Muscle of back (tissue), 13 donors: Measurements from ENCODE around the gene MMP27. TPM values are rescaled to one million over a fixed set of nuclear protein-coding genes. Genes with fewer than 3 reads are reported as not detected.
A peak's percentile ranks its signal among the peaks of the same experiment; 100 is the strongest.
"Not testable (repeated sequence)": the region's sequence is repeated elsewhere in the genome, so short reads cannot be mapped to it uniquely, and the experiment has no call there.

Experiments used
- DNase-seq, 3 donors: peaks; one replicate each; pipeline versions ENCODE4 v3.0.0 to v3.0.0-alpha.2; 2013
- long read RNA-seq, 9 donors: transcript quantifications; one replicate each; lab custom pipeline, GENCODE V29; 2026
- polyA plus RNA-seq, 10 donors: library from polyadenylated mRNA; unstranded; fragments of 120-200 nt; gene quantifications; one replicate each; pipeline ENCODE4 v1.2.1, GENCODE V29; 2013; ENCODE audit not compliant: insufficient read length in 10 of 10

Gene MMP27, protein sequence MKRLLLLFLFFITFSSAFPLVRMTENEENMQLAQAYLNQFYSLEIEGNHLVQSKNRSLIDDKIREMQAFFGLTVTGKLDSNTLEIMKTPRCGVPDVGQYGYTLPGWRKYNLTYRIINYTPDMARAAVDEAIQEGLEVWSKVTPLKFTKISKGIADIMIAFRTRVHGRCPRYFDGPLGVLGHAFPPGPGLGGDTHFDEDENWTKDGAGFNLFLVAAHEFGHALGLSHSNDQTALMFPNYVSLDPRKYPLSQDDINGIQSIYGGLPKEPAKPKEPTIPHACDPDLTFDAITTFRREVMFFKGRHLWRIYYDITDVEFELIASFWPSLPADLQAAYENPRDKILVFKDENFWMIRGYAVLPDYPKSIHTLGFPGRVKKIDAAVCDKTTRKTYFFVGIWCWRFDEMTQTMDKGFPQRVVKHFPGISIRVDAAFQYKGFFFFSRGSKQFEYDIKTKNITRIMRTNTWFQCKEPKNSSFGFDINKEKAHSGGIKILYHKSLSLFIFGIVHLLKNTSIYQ
- 1 to 10 TPM in 1 of 10 donors, under 1 TPM in 4, not detected in 5; 0.11 to 1.2 (median 0.24) TPM for polyA plus RNA-seq
- long read RNA-seq, donor 1, result 0 reads
- long read RNA-seq, donor 2, result 0 reads
- long read RNA-seq, donor 3, result 0 reads
- long read RNA-seq, donor 4, result 0 reads
- long read RNA-seq, donor 5, result 0 reads
- long read RNA-seq, donor 6, result 0 reads
- long read RNA-seq, donor 7, result 0 reads
- long read RNA-seq, donor 8, result 0 reads
- long read RNA-seq, donor 9, result 0 reads

GRCh38 chr11:102705626-102706025 lies at the start of gene MMP27:
MMP27 (minus strand) TSS chr11:102705769; CDS start chr11:102705714, 55 bp downstream.
- DNase-seq, result no peak

DNA sequence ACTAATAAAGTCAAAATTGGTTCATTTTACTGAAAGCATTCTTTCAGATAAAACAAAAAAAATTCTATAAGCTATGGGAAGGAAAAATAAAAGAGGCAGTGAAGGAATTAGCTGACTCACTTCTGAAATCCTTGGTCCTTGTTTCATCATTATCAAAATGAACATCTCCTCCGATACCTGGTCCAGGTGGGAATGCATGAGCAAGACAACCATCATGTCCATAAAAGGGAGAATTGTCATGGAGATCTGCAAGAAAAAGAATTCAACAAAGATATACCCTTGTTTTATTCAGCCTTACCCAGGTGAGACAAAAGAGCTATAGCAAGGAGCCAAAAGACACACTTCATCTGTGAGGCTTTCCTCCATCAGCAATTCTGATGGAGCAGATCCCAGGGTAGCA lies 47.7 kb upstream of the MMP27 start:
- no peak for DNase-seq

GRCh38 chr11:102751673-102752072 lies 46.1 kb upstream of the MMP27 start:
- no peak for DNase-seq

DNA sequence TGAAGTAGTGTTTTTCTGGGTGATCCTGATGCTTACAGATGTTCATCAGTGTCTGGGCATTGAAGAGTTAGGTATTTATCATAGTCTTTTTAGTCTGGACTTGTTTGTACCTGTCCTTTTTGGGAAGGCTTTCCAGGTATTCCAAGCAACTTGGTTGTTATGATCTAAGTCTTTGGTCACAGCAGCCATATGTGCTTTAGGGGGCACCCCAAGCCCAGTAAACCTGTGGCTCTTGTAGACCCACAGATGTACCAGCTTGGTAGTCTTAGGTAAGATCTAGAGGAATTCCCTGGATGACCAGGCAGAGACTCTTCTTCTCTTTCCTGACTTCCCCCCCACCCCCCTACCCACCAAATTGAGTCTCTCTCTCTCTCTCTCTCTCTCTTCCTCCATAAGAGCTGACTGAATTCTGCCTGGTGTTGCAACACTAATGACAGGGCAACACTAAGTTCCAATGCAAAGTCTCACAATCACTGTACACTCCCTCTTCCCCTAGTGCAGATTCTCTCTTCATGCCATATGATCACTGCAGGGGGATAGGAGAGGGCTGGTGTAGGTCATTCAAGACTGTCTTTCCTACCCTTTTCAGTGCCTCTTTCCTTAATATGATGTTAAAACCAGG lies 43.6 kb upstream of the MMP27 start:
- no peak for DNase-seq

GRCh38 chr11:102746746-102747578 lies 41.4 kb upstream of the MMP27 start:
- not testable (repeated sequence) for DNase-seq

GRCh38 chr11:102734650-102735049 lies 29.1 kb upstream of the MMP27 start:
- DNase-seq, result no peak

DNA sequence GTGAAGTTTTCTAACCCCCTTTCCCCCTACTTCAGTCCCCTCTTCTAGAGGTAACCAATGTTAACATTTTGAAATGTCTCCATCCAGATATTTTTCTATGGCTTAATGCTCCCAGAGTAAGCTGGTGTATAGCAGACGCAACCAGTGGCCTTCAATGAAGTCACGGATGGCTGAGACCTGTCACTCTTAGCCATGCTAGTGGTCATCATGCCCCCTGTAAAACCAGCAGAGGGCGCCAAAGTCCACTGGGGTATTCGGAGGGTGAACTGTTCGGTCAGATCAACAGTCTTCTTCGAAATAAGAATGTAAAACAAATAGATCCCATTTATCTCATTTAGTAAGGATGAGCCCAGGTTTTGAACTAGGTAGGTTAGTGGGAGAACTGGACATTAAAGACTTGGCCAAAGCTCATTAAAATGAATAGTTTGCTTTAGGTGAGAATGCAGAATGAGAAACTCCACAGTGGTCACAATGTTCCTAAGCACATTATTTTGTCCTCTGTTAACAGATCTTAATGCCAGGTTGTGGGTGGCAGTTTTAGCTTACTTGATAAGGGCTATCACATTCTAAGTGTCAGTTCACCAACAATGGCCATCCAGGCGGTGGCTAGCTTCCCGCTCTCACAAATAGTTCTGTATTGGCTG lies 27.8 kb upstream of the MMP27 start:
- peak in 1 of 3 donors; percentile 2 for DNase-seq

DNA sequence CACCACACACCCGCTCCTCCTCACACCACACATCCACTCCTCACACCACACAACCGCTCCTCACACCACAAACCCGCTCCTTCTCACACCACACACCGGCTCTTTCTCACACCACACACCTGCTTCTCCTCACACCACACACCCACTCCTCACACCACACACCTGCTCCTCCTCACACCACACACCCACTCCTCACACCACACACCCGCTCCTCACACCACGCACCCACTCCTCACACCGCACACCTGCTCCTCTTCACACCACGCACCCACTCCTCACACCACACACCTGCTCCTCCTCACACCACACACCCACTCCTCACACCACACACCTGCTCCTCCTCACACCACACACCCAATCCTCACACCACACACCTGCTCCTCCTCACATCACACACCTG lies 25.4 kb upstream of the MMP27 start:
- DNase-seq, result peak in 1 of 3 donors; percentile 8

GRCh38 chr11:102729849-102730815 lies 24.6 kb upstream of the MMP27 start:
- DNase-seq, result peak; percentile 27 to 65 (median 33)

- DNase-seq, result peak in 1 of 3 donors; percentile 65
Measured at GRCh38 chr11:102727890-102728289, 22.3 kb upstream of the MMP27 start.

- peak in 1 of 3 donors; percentile 71 for DNase-seq
Measured at GRCh38 chr11:102724904-102725500, 19.4 kb upstream of the MMP27 start, which contains the start of gene MMP8. MMP8 (minus strand) TSS chr11:102724954; CDS start chr11:102724855, 99 bp downstream.

DNA sequence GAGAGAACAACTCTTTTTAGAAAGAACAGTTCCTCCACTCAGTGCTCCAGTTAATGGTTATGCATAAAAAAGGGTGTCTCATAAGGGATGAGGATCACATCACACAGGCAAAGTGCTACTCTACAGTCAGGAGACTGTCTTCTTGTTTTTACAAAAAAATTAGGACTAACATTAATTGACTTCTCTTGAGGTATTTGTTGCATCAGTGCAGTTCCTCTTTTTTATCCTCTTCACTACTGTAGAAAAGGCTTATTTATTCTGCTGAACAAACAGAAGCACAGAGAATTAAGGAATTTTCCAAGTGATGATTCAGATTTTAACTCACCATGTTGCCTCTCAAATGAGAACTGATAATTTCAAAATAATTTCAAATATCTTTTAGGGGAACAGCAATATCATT lies 17.3 kb upstream of the MMP27 start:
- no peak for DNase-seq

GRCh38 chr11:102719620-102720277 lies 14.2 kb upstream of the MMP27 start:
- DNase-seq, result no peak

DNA sequence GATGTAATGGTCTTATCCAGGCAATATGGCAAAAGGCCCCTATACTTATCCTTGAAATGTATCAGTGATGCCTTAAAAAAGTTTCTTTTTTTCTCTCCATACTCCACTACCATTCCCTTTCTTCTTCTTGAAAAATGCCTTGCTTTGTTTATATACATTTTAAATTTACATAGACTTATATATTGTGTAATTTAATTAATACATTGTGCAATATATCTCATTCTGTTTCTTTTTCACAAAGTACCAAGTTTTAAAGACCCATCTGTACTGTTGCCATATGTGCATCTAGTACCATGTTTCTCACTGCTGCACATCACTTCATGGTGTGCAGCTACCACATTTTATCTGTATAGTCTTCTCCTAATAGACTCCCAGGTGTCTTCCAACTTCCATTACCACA lies 11.7 kb upstream of the MMP27 start:
- DNase-seq, result no peak

- DNase-seq, result no peak
Measured at GRCh38 chr11:102716527-102716926, 11.0 kb upstream of the MMP27 start.

DNA sequence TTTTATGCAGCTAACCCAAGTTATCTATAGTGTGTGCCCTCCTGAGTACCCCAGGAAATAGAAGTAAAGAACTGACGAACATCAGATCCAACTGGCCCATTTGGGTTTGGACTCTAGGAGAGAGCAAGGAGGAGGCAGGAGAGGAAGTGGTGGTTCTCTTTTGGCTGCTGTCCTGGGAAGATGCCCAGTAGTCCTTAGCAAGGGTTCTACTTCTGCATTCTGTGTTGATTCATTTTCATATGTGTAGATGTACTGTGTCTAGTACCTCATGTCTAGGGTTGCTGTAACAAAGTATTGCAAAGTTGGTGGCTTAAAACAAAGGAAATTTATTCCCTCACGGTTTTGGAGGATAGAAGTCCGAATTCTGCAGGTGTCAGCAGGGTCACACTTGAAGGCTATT lies 6.6 kb upstream of the MMP27 start:
- no peak for DNase-seq

DNA sequence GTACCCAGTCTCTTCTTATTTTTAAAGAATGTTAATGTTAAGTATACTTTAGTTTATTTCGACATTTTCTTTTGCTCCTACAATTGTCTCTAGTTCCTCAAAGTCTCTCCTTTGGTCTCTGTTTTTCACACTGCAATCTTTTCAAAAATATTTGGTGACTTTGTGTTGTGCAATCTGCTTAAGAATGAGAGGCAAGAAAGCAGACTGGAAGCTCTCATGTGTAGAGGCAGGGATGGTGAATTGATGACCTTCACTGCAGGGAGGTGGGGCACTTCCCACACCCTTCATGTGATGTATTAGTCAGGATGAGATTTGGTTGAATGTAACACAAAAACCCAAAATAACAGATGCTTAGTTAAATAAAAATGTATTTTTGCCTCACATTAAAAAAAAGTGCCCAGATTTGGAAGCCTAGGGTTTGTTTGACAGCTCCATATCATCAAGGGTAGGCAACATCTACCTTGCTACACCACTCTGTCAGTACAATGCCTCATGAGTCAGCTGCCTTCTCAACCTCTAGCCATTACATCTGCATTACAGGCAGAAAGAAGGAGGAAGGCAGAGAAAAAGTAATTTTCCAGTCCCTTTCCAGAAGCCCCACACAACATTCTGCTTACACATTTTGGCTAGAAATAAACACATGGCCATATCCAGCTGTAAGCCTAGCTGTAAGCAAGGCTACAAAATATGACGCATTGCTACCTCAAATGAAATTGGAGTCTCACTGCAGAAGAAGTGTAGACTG lies 3.8 kb upstream of the MMP27 start:
- no peak for DNase-seq

GRCh38 chr11:102708654-102709053 lies 3.1 kb upstream of the MMP27 start:
- DNase-seq, result no peak
